ENCODE results near the gene COL6A2. TPM values are rescaled to one million over a fixed set of nuclear protein-coding genes. Genes with fewer than 3 reads are reported as not detected.
A peak's percentile ranks its signal among the peaks of the same experiment; 100 is the strongest.
"Not testable (repeated sequence)": the region's sequence is repeated elsewhere in the genome, so short reads cannot be mapped to it uniquely, and the experiment has no call there.

Gene COL6A2
- total RNA-seq, 1 experiment from 2014 or later: 127 TPM

- H3K27me3 ChIP-seq (ENCODE audit: control insufficient read depth, insufficient read depth, low read length): no peaks in the 10 kb centered on the region
- H3K36me3 ChIP-seq (replicated peaks; ENCODE audit: control insufficient read depth, insufficient read depth, low read length): no peaks in the 10 kb centered on the region
- no peak for DNase-seq
- H3K4me3 ChIP-seq (ENCODE audit: insufficient read depth, low read depth, low read length): no peak overlapping the region
Observed at GRCh38 chr21:46104104-46104503, 6.2 kb downstream of the COL6A2 start.

- not testable (repeated sequence) for DNase-seq; H3K4me3 ChIP-seq (ENCODE audit: insufficient read depth, low read depth, low read length); H3K36me3 ChIP-seq (replicated peaks; ENCODE audit: control insufficient read depth, insufficient read depth, low read length)
Observed at GRCh38 chr21:46107376-46107775, 9.5 kb downstream of the COL6A2 start.

GRCh38 chr21:46108827-46109312 lies 11.0 kb downstream of the COL6A2 start:
- no peaks in the 10 kb centered on the region for H3K27me3 ChIP-seq (ENCODE audit: control insufficient read depth, insufficient read depth, low read length)
- peaks cover 6% of the 10 kb centered on the region for H3K36me3 ChIP-seq (replicated peaks; ENCODE audit: control insufficient read depth, insufficient read depth, low read length)
- no peak for DNase-seq
- no peak overlapping the region for H3K4me3 ChIP-seq (ENCODE audit: insufficient read depth, low read depth, low read length)

More at GRCh38 chr21:46107376-46107775, 9.5 kb downstream of the COL6A2 start:
- H3K27me3 ChIP-seq (ENCODE audit: control insufficient read depth, insufficient read depth, low read length): not testable (repeated sequence)

GRCh38 chr21:46109313-46110221 lies 11.7 kb downstream of the COL6A2 start:
- no peak overlapping the region for H3K4me3 ChIP-seq (ENCODE audit: insufficient read depth, low read depth, low read length)
- peak; percentile 57 for DNase-seq
- no peaks in the 10 kb centered on the region for H3K27me3 ChIP-seq (ENCODE audit: control insufficient read depth, insufficient read depth, low read length)
- H3K36me3 ChIP-seq (replicated peaks; ENCODE audit: control insufficient read depth, insufficient read depth, low read length): peaks cover 6% of the 10 kb centered on the region

GRCh38 chr21:46110499-46111192 lies 12.7 kb downstream of the COL6A2 start:
- peaks cover 8% of the 10 kb centered on the region for H3K36me3 ChIP-seq (replicated peaks; ENCODE audit: control insufficient read depth, insufficient read depth, low read length)
- DNase-seq: peak; percentile 89
- no peaks in the 10 kb centered on the region for H3K27me3 ChIP-seq (ENCODE audit: control insufficient read depth, insufficient read depth, low read length)
- H3K4me3 ChIP-seq (ENCODE audit: insufficient read depth, low read depth, low read length): no peak overlapping the region

- peaks cover 8% of the 10 kb centered on the region for H3K36me3 ChIP-seq (replicated peaks; ENCODE audit: control insufficient read depth, insufficient read depth, low read length)
- no peak overlapping the region for H3K4me3 ChIP-seq (ENCODE audit: insufficient read depth, low read depth, low read length)
- no peaks in the 10 kb centered on the region for H3K27me3 ChIP-seq (ENCODE audit: control insufficient read depth, insufficient read depth, low read length)
- DNase-seq: no peak
Observed at GRCh38 chr21:46111193-46111571, 13.3 kb downstream of the COL6A2 start.

- Histone ChIP-seq H3K27me3 (ENCODE audit: control insufficient read depth, insufficient read depth, low read length) (no peaks in the 10 kb centered on the region), H3K36me3 (replicated peaks; ENCODE audit: control insufficient read depth, insufficient read depth, low read length) (peaks cover 11% of the 10 kb centered on the region), H3K4me3 (ENCODE audit: insufficient read depth, low read depth, low read length) (no peak overlapping the region)
- peak; percentile 51 for DNase-seq
Observed at GRCh38 chr21:46111857-46112724, 14.2 kb downstream of the COL6A2 start.

- peaks cover 11% of the 10 kb centered on the region for H3K36me3 ChIP-seq (replicated peaks; ENCODE audit: control insufficient read depth, insufficient read depth, low read length)
- no peak for DNase-seq
- H3K4me3 ChIP-seq (ENCODE audit: insufficient read depth, low read depth, low read length): no peak overlapping the region
- H3K27me3 ChIP-seq (ENCODE audit: control insufficient read depth, insufficient read depth, low read length): no peaks in the 10 kb centered on the region
Observed at GRCh38 chr21:46112725-46113215, 14.9 kb downstream of the COL6A2 start.

GRCh38 chr21:46113497-46114176 lies 15.7 kb downstream of the COL6A2 start:
- H3K27me3 ChIP-seq (ENCODE audit: control insufficient read depth, insufficient read depth, low read length): no peaks in the 10 kb centered on the region
- peak; percentile 17 for DNase-seq
- H3K36me3 ChIP-seq (replicated peaks; ENCODE audit: control insufficient read depth, insufficient read depth, low read length): peaks cover 12% of the 10 kb centered on the region
- no peak overlapping the region for H3K4me3 ChIP-seq (ENCODE audit: insufficient read depth, low read depth, low read length)

GRCh38 chr21:46114963-46115362 lies 17.1 kb downstream of the COL6A2 start:
- DNase-seq: peak; percentile 16
- Histone ChIP-seq H3K27me3 (ENCODE audit: control insufficient read depth, insufficient read depth, low read length) (no peaks in the 10 kb centered on the region), H3K4me3 (ENCODE audit: insufficient read depth, low read depth, low read length) (no peak overlapping the region), H3K36me3 (replicated peaks; ENCODE audit: control insufficient read depth, insufficient read depth, low read length) (peaks cover 13% of the 10 kb centered on the region)

- DNase-seq: no peak
- Histone ChIP-seq H3K36me3 (replicated peaks; ENCODE audit: control insufficient read depth, insufficient read depth, low read length) (peaks cover 13% of the 10 kb centered on the region), H3K4me3 (ENCODE audit: insufficient read depth, low read depth, low read length) (no peak overlapping the region), H3K27me3 (ENCODE audit: control insufficient read depth, insufficient read depth, low read length) (no peaks in the 10 kb centered on the region)
Observed at GRCh38 chr21:46115441-46116188, 17.7 kb downstream of the COL6A2 start.

GRCh38 chr21:46116189-46116775 lies 18.4 kb downstream of the COL6A2 start:
- H3K36me3 ChIP-seq (replicated peaks; ENCODE audit: control insufficient read depth, insufficient read depth, low read length): peaks cover 13% of the 10 kb centered on the region
- peak; percentile 57 for DNase-seq
- no peaks in the 10 kb centered on the region for H3K27me3 ChIP-seq (ENCODE audit: control insufficient read depth, insufficient read depth, low read length)
- H3K4me3 ChIP-seq (ENCODE audit: insufficient read depth, low read depth, low read length): no peak overlapping the region

Measured in H7 (cell line).